IMR-90 (cell line): ENCODE measurements around the gene TNNI3K. TPM values are rescaled to one million over a fixed set of nuclear protein-coding genes. Genes with fewer than 3 reads are reported as not detected.
A peak's percentile ranks its signal among the peaks of the same experiment; 100 is the strongest.

Experiments used
- ATAC-seq: fragments of 200-7000 bp; cut with Tn5 transposase; 2 replicates; pipeline ENCODE4 v1.9.1; 2020; ENCODE audit warnings: low read depth, mild to moderate bottlenecking, moderate library complexity
- BruUV-seq: library from RNA; stranded (reverse); fragments of 400-500 nt; replicated peaks from 2 replicates; lab custom pipeline; 2021; lab: Mats Ljungman, UMichigan
- CTCF ChIA-PET: fragments of 300-600 bp; formaldehyde crosslinking; extraction: SDS; loops from one replicate; lab custom pipeline; 2021; ENCODE audit warnings: antibody characterized with exemption; lab: Yijun Ruan, JAX
- POLR2A ChIA-PET: fragments of 300-600 bp; sonication (Branson Sonifier 250); formaldehyde crosslinking; loops from one replicate; lab custom pipeline; 2022; ENCODE audit warnings: antibody characterized with exemption; ENCODE audit not compliant: unreplicated experiment; lab: Charles Lee
- DNase-seq: peaks from one replicate; pipeline ENCODE4 v3.0.0; 2013
- H2AFZ ChIP-seq: replicated peaks from 2 replicates; pipeline ENCODE3; 2013; ENCODE audit warnings: low read length, mild to moderate bottlenecking; ENCODE audit not compliant: poor library complexity
- H2AK5ac ChIP-seq: 2 replicates; pipeline ENCODE4 v1.6.1; 2013; ENCODE audit warnings: low read depth, low read length, inconsistent platforms
- H2AK9ac ChIP-seq: replicated peaks from 2 replicates; pipeline ENCODE3; 2013; ENCODE audit warnings: mild to moderate bottlenecking, low read depth, low read length, moderate library complexity; ENCODE audit not compliant: poor library complexity
- H2BK120ac ChIP-seq: 2 replicates; pipeline ENCODE4 v1.6.1; 2013; ENCODE audit warnings: low read depth, low read length, inconsistent platforms
- H2BK15ac ChIP-seq: 3 replicates; pipeline ENCODE4 v1.6.1; 2013; ENCODE audit warnings: low read depth, low read length, inconsistent platforms
- H2BK20ac ChIP-seq: 2 replicates; pipeline ENCODE4 v1.6.1; 2013; ENCODE audit warnings: low read depth, mild to moderate bottlenecking, inconsistent platforms, low read length, moderate library complexity
- H2BK5ac ChIP-seq: 2 replicates; pipeline ENCODE4 v1.6.1; 2013; ENCODE audit warnings: mild to moderate bottlenecking, low read depth, low read length, inconsistent platforms; ENCODE audit not compliant: poor library complexity, severe bottlenecking
- H3K14ac ChIP-seq: replicated peaks from 2 replicates; pipeline ENCODE4 v1.6.1; 2013; ENCODE audit warnings: low read depth, low read length, inconsistent platforms
- H3K18ac ChIP-seq: 2 replicates; pipeline ENCODE4 v1.6.1; 2013; ENCODE audit warnings: low read depth, low read length, control low read depth
- H3K23ac ChIP-seq: 2 replicates; pipeline ENCODE4 v1.6.1; 2013; ENCODE audit warnings: low read depth, low read length, inconsistent platforms
- H3K27ac ChIP-seq: 2 replicates; pipeline ENCODE4 v1.5.1; 2013; ENCODE audit warnings: mild to moderate bottlenecking, control low read depth, low read length; ENCODE audit not compliant: insufficient read depth
- H3K27me3 ChIP-seq: 2 replicates; pipeline ENCODE4 v1.6.1; 2013; ENCODE audit warnings: low read length; ENCODE audit not compliant: control insufficient read depth, insufficient read depth
- H3K36me3 ChIP-seq: 2 replicates; pipeline ENCODE4 v1.6.1; 2013; ENCODE audit warnings: low read length, mixed read lengths; ENCODE audit not compliant: control insufficient read depth, insufficient read depth
- H3K4ac ChIP-seq: 2 replicates; pipeline ENCODE4 v1.6.1; 2013; ENCODE audit warnings: low read depth, low read length, inconsistent platforms
- H3K4me1 ChIP-seq: 2 replicates; pipeline ENCODE4 v1.6.1; 2013; ENCODE audit warnings: low read length, mixed read lengths; ENCODE audit not compliant: control insufficient read depth, insufficient read depth
- H3K4me2 ChIP-seq: 2 replicates; pipeline ENCODE4 v1.6.1; 2013; ENCODE audit warnings: low read depth, mild to moderate bottlenecking, control low read depth, low read length, moderate library complexity
- H3K4me3 ChIP-seq: 2 replicates; pipeline ENCODE4 v1.5.1; 2013; ENCODE audit warnings: low read depth, mild to moderate bottlenecking, control low read depth, low read length, moderate library complexity; ENCODE audit not compliant: insufficient read depth
- H3K56ac ChIP-seq: 2 replicates; pipeline ENCODE4 v1.6.1; 2013; ENCODE audit warnings: low read length, inconsistent platforms; ENCODE audit not compliant: insufficient read depth; ENCODE audit errors: extremely low read depth
- H3K79me1 ChIP-seq, 2 experiments: 2 replicates each; pipeline ENCODE4 v1.6.1; 2013; ENCODE audit warnings: low read length in 2 of 2, inconsistent platforms in 1 of 2, low read depth in 1 of 2
- H3K9ac ChIP-seq: 2 replicates; pipeline ENCODE4 v1.6.1; 2013; ENCODE audit warnings: low read depth, low read length, control low read depth
- H3K9me1 ChIP-seq: 2 replicates; pipeline ENCODE4 v1.6.1; 2013; ENCODE audit warnings: low read length, inconsistent platforms; ENCODE audit not compliant: insufficient read depth
- H3K9me3 ChIP-seq: 2 replicates; pipeline ENCODE4 v1.6.1; 2013; ENCODE audit warnings: low read length; ENCODE audit not compliant: control insufficient read depth, insufficient read depth
- H4K20me1 ChIP-seq: 2 replicates; pipeline ENCODE4 v1.6.1; 2013; ENCODE audit warnings: low read length, inconsistent platforms; ENCODE audit not compliant: insufficient read depth
- H4K5ac ChIP-seq: 2 replicates; pipeline ENCODE4 v1.6.1; 2013; ENCODE audit warnings: mild to moderate bottlenecking, low read depth, low read length, control low read depth
- H4K8ac ChIP-seq, 2 experiments: 2 replicates each; pipeline ENCODE4 v1.6.1; 2013; ENCODE audit warnings: low read depth in 2 of 2, low read length in 2 of 2, control low read depth in 1 of 2, inconsistent platforms in 1 of 2
- H4K91ac ChIP-seq: 2 replicates; pipeline ENCODE4 v1.6.1; 2013; ENCODE audit warnings: low read depth, low read length, inconsistent platforms; ENCODE audit not compliant: insufficient read depth
- BHLHE40 ChIP-seq: fragments of 150-350 bp; IDR thresholded peaks from 2 replicates; pipeline ENCODE4 v1.6.1; 2016; ENCODE audit warnings: mild to moderate bottlenecking, low read depth, low read length
- CEBPB ChIP-seq: IDR thresholded peaks from 2 replicates; pipeline ENCODE4 v1.6.1; 2012; ENCODE audit warnings: low read depth, low read length, improper control_type of control experiment
- CHD1 ChIP-seq: IDR thresholded peaks from 2 replicates; pipeline ENCODE4 v1.6.1; 2012; ENCODE audit warnings: low read depth, low read length, improper control_type of control experiment
- MAZ ChIP-seq: IDR thresholded peaks from 2 replicates; pipeline ENCODE4 v1.6.1; 2012; ENCODE audit warnings: low read depth, mild to moderate bottlenecking, low read length, improper control_type of control experiment, moderate library complexity, borderline replicate concordance
- MXI1 ChIP-seq: IDR thresholded peaks from 2 replicates; pipeline ENCODE4 v1.6.1; 2012; ENCODE audit warnings: low read depth, mild to moderate bottlenecking, low read length, moderate library complexity, borderline replicate concordance
- POLR2A ChIP-seq: IDR thresholded peaks from 2 replicates; pipeline ENCODE4 v1.6.1; 2012; ENCODE audit warnings: mild to moderate bottlenecking, low read depth, low read length
- RAD21 ChIP-seq: IDR thresholded peaks from 2 replicates; pipeline ENCODE4 v1.6.1; 2012; ENCODE audit warnings: low read length, improper control_type of control experiment
- RCOR1 ChIP-seq: IDR thresholded peaks from 2 replicates; pipeline ENCODE4 v1.6.1; 2012; ENCODE audit warnings: mild to moderate bottlenecking, low read length, improper control_type of control experiment; ENCODE audit not compliant: insufficient replicate concordance
- RFX5 ChIP-seq: IDR thresholded peaks from 2 replicates; pipeline ENCODE4 v1.8.0; 2012; ENCODE audit warnings: low read depth, mild to moderate bottlenecking, low read length, moderate library complexity
- SMC3 ChIP-seq: fragments of 150-350 bp; IDR thresholded peaks from 2 replicates; pipeline ENCODE4 v1.6.1; 2016; ENCODE audit warnings: low read depth, mild to moderate bottlenecking, antibody characterized with exemption, low read length, moderate library complexity
- USF2 ChIP-seq: fragments of 150-350 bp; IDR thresholded peaks from 2 replicates; pipeline ENCODE4 v1.6.1; 2017; ENCODE audit warnings: mild to moderate bottlenecking, antibody characterized with exemption, low read length, low read depth
- WGBS, 2 experiments: methylation state at CpG; one replicate each; pipeline versions ENCODE4 v1.1.5 to v1.1.7; 2013; ENCODE audit warnings: missing lambda C conversion rate in 2 of 2; ENCODE audit not compliant: insufficient read length in 1 of 2; ENCODE audit errors: extremely low coverage in 2 of 2; 5-methylcytosine and 5-hydroxymethylcytosine counted together
- dilution Hi-C: fragments of 300-500 bp; cut with HindIII; formaldehyde crosslinking; loops from one replicate; pipeline ENCODE4 v1.14.3; 2018; ENCODE audit warnings: low sequenced_read_pairs; ENCODE audit not compliant: unreplicated experiment
- in situ Hi-C: fragments of 300-500 bp; cut with MboI; formaldehyde crosslinking; loops from 3 replicates; pipeline ENCODE4 v1.14.3; 2019; ENCODE audit warnings: low sequenced_read_pairs, inconsistent platforms, mixed read lengths
- intact Hi-C: fragments of 100-400 bp; cut with micrococcal nuclease; formaldehyde crosslinking; loops from 2 replicates; pipeline ENCODE4 v1.10.0; 2022
- polyA plus RNA-seq, 3 experiments: library from polyadenylated mRNA; depleted of rRNA; stranded (reverse); fragments of >200 nt; gene quantifications; 2 replicates each; pipeline ENCODE4 v1.2.3, GENCODE V29; 2012; ENCODE audit warnings: low replicate concordance in 1 of 3
- total RNA-seq: library from RNA; depleted of rRNA; stranded (reverse); fragments of >200 nt; gene quantifications from 2 replicates; pipeline ENCODE4 v1.2.3, GENCODE V29; 2012
- TF ChIP-seq, protein P1 (sequence below): fragments of 150-350 bp; IDR thresholded peaks from 2 replicates; pipeline ENCODE4 v1.6.1; 2016; ENCODE audit warnings: low read depth, mild to moderate bottlenecking, low read length, moderate library complexity, borderline replicate concordance

TNNI3K gene
- total and polyA plus RNA-seq, 2 of the 4 experiments (the other 2 are of a cell fraction) = 0.90 to 1.3 TPM

GRCh38 chr1:74502432-74502831, 267.2 kb downstream of the TNNI3K start:
- no peak overlapping the region for H2AK9ac ChIP-seq
- H4K20me1 ChIP-seq = no peaks in the 10 kb centered on the region
- no peak overlapping the region for H2BK20ac ChIP-seq
- no peak overlapping the region for H4K8ac ChIP-seq
- H4K5ac ChIP-seq = no peak overlapping the region
- H3K36me3 ChIP-seq = no peaks in the 10 kb centered on the region
- no peaks in the 10 kb centered on the region for H3K27me3 ChIP-seq
- intact Hi-C loops = loop anchor here (5.0 to 10.0 kb wide), 2 partner anchors 192 to 500 kb away; no protein-coding TSS in a partner anchor
- no peak overlapping the region for H2BK5ac ChIP-seq
- no peak overlapping the region for H3K23ac ChIP-seq
- H3K18ac ChIP-seq = no peak overlapping the region
- no peaks in the 10 kb centered on the region for H3K79me1 ChIP-seq
- H2BK120ac ChIP-seq = no peak overlapping the region
- ATAC-seq = peak; percentile 54; the same call in 1 of the 2 replicates
- H2BK15ac ChIP-seq = no peak overlapping the region
- no peak overlapping the region for H3K14ac ChIP-seq
- in situ Hi-C loops = no loop called here
- no peak overlapping the region for H2AFZ ChIP-seq
- H3K9ac ChIP-seq = no peak overlapping the region
- H3K4me2 ChIP-seq = no peak overlapping the region
- no peak overlapping the region for H3K56ac ChIP-seq
- DNase-seq = peak; percentile 48
- TF ChIP-seq USF2 (no peak), CEBPB (no peak), SMC3 (no peak), BHLHE40 (no peak), POLR2A (no peak), MXI1 (no peak), CHD1 (no peak), RCOR1 (no peak), RAD21 (no peak), MAZ (no peak), RFX5 (no peak)
- TF ChIP-seq, protein P1, sequence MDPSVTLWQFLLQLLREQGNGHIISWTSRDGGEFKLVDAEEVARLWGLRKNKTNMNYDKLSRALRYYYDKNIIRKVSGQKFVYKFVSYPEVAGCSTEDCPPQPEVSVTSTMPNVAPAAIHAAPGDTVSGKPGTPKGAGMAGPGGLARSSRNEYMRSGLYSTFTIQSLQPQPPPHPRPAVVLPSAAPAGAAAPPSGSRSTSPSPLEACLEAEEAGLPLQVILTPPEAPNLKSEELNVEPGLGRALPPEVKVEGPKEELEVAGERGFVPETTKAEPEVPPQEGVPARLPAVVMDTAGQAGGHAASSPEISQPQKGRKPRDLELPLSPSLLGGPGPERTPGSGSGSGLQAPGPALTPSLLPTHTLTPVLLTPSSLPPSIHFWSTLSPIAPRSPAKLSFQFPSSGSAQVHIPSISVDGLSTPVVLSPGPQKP = no peak
- BruUV-seq = no TSS peak
- no peak overlapping the region for H2AK5ac ChIP-seq
- no peak overlapping the region for H3K4ac ChIP-seq
- H4K91ac ChIP-seq = no peak overlapping the region
- no peak overlapping the region for H3K27ac ChIP-seq
- H3K4me3 ChIP-seq = no peak overlapping the region
- H3K4me1 ChIP-seq = no peaks in the 10 kb centered on the region
- no peaks in the 10 kb centered on the region for H3K9me3 ChIP-seq
- CTCF ChIA-PET = interaction anchor here (0.6 kb wide), 1 partner anchor 34 kb away, joined by 3 read pairs; no protein-coding TSS in a partner anchor
- no peaks in the 10 kb centered on the region for H3K9me1 ChIP-seq
- no CpG with 5 or more reads among the region's 4 CpGs for WGBS, 2 experiments
- POLR2A ChIA-PET = no interaction called here
- dilution Hi-C loops = no loop called here
